ENCODE measurements around the gene CHN2.

- no peak for TF ChIP-seq POLR2AphosphoS5 (IDR thresholded peaks at IDR 0.05)
- TF ChIP-seq POLR2A (IDR thresholded peaks at IDR 0.05) = no peak
Measured at GRCh38 chr7:29516491-29516890, 321.9 kb downstream of the CHN2 start.

All from prostate gland (tissue), 1 donor.